Aorta (tissue), 5 donors: Measurements from ENCODE around the gene AK8. TPM values are rescaled to one million over a fixed set of nuclear protein-coding genes. Genes with fewer than 3 reads are reported as not detected.

Experiments used
- ATAC-seq: fragments of 200-7000 bp; cut with Tn5 transposase; one replicate; pipeline ENCODE4 v1.9.1; 2022; ENCODE audit warnings: moderate library complexity; ENCODE audit not compliant: low FRiP score
- DNase-seq, 2 donors: peaks; one replicate each; pipeline ENCODE4 v3.0.0-alpha.2; 2020
- H3K27ac ChIP-seq, 2 donors: one replicate each; pipeline ENCODE4 v1.5.1; 2013; ENCODE audit warnings: low read length in 2 of 2, mild to moderate bottlenecking in 2 of 2, moderate library complexity in 2 of 2, control low read depth in 1 of 2, inconsistent platforms in 1 of 2, low read depth in 1 of 2
- H3K27me3 ChIP-seq, 2 donors: one replicate each; pipeline ENCODE4 v1.6.1; 2013; ENCODE audit warnings: control low read depth in 1 of 2, low read length in 1 of 2, mild to moderate bottlenecking in 1 of 2, moderate library complexity in 1 of 2; ENCODE audit not compliant: insufficient read depth in 2 of 2, control insufficient read depth in 1 of 2
- H3K36me3 ChIP-seq, 2 donors: one replicate each; pipeline ENCODE4 v1.6.1; 2013; ENCODE audit warnings: control low read depth in 1 of 2, low read length in 1 of 2, mild to moderate bottlenecking in 1 of 2; ENCODE audit not compliant: insufficient read depth in 2 of 2, control insufficient read depth in 1 of 2
- H3K4me1 ChIP-seq, 2 donors: one replicate each; pipeline ENCODE4 v1.6.1; 2013; ENCODE audit warnings: low read length in 2 of 2, control low read depth in 1 of 2, mild to moderate bottlenecking in 1 of 2, moderate library complexity in 1 of 2; ENCODE audit not compliant: insufficient read depth in 2 of 2, control insufficient read depth in 1 of 2
- H3K4me3 ChIP-seq, 2 donors: one replicate each; pipeline ENCODE4 v1.5.1; 2013; ENCODE audit warnings: low read length in 2 of 2, control low read depth in 1 of 2, mild to moderate bottlenecking in 1 of 2
- H3K9me3 ChIP-seq: one replicate; pipeline ENCODE4 v1.6.1; 2013; ENCODE audit warnings: mild to moderate bottlenecking, low read length; ENCODE audit not compliant: control insufficient read depth
- WGBS, 2 donors: extraction: QIAGEN DNeasy Blood & Tissue Kit; methylation state at CpG; one replicate each; pipeline ENCODE4 v1.1.7; 2013; 5-methylcytosine and 5-hydroxymethylcytosine counted together
- intact Hi-C, 2 donors: fragments of 100-400 bp; cut with DNase I; formaldehyde crosslinking; loops; one replicate each; pipeline versions ENCODE4 v1.14.2 to v1.15.0; 2022
- polyA plus RNA-seq, 2 donors: library from polyadenylated mRNA; stranded (reverse); fragments of 200-250 nt; gene quantifications; one replicate each; pipeline ENCODE4 v1.2.3, GENCODE V29; 2013
- total RNA-seq, 2 donors: library from RNA; stranded (reverse); fragmentation: NEBNext Ultra II Directional; extraction: Animal tissue kit (Norgen Biotek cat#: 25700); gene quantifications; one replicate each; pipeline ENCODE4 v1.2.1, GENCODE V29; 2021
- donor health status: healthy with polysubstance abuse.
- donor health status: Bipolar disorder and iron deficiency.
- donor health status: DM: no; HTN: no; CAD: no.
- donor health status: DM: no; HTN: no; CAD: no.
- donor health status: DM: yes; HTN: yes; CAD: no.

Gene AK8
- total and polyA plus RNA-seq, 4 donors, result 0.38 to 0.72 (median 0.71) TPM; not detected in 1

- H3K4me3 ChIP-seq, result no peak overlapping the region
- no peak overlapping the region for H3K27ac ChIP-seq
- no peaks in the 10 kb centered on the region for H3K9me3 ChIP-seq
- no peaks in the 10 kb centered on the region for H3K36me3 ChIP-seq
- 65 to 68% methylated on average over 13 of the region's 13 CpGs for WGBS, 2 donors
- intact Hi-C loops, result no loop called here
- DNase-seq (peak in 1 of 2 donors; percentile 52), ATAC-seq (no peak)
- no peaks in the 10 kb centered on the region for H3K4me1 ChIP-seq
- H3K27me3 ChIP-seq, result no peaks in the 10 kb centered on the region
These were observed 37.1 kb downstream of the AK8 start for GRCh38 chr9:132840980-132841379.

DNA sequence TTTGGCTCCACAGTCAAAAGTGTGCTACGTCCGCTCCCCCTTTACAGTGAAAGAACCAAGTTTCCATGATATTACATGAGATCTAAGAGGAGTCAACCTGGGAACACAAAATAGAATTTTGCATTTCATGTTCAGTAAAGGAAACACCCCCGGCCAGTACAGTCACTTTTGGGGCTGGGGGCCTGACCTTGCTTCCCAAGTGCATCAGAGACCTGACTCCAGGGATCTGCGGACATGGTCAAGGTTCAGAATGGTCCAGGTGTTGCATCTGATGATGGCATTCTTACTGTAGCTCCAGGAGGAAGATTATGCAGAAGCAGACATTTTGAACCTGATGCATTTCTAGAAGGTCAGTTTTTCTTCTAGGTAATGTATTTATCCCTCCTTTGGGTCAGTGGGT lies 39.8 kb downstream of the AK8 start:
- ATAC-seq, result no peak
- intact Hi-C loops, result no loop called here
- Histone ChIP-seq H3K4me1 (no peaks in the 10 kb centered on the region), H3K27ac (no peak overlapping the region), H3K36me3 (no peaks in the 10 kb centered on the region), H3K4me3 (no peak overlapping the region), H3K9me3 (no peaks in the 10 kb centered on the region), H3K27me3 (no peaks in the 10 kb centered on the region)
- DNase-seq, result peak in 1 of 2 donors; percentile 44
- 81 to 82% methylated on average over 4 of the region's 4 CpGs for WGBS, 2 donors

GRCh38 chr9:132837501-132838286 lies 40.4 kb downstream of the AK8 start:
- ATAC-seq (no peak), DNase-seq (peak in 1 of 2 donors; percentile 45)
- Histone ChIP-seq H3K27me3 (no peaks in the 10 kb centered on the region), H3K9me3 (no peaks in the 10 kb centered on the region), H3K27ac (no peak overlapping the region), H3K4me3 (no peak overlapping the region), H3K36me3 (no peaks in the 10 kb centered on the region), H3K4me1 (no peaks in the 10 kb centered on the region)
- intact Hi-C loops, result no loop called here
- 76 to 79% methylated on average over 16 of the region's 16 CpGs for WGBS, 2 donors

DNA sequence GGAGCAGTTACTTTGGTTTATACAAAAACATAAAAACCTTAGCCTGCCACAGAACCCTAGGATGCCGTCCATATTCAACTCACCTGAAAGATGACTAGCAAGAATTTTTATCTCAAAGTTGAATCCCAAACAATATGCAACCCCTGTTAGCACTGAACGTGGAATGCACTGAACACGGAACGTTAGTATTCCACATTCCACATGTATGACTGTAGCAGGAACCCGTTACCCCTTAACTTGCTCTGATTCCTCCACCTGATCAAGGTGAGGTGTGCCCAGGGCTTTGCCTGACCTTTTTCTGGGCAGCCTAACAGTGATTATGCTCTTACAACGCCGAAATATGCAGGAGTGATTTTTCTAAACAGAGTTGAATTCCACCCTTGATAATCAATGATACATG lies 43.7 kb downstream of the AK8 start:
- Histone ChIP-seq H3K36me3 (no peaks in the 10 kb centered on the region), H3K4me1 (no peaks in the 10 kb centered on the region), H3K27me3 (no peaks in the 10 kb centered on the region), H3K27ac (no peak overlapping the region), H3K9me3 (no peaks in the 10 kb centered on the region), H3K4me3 (no peak overlapping the region)
- WGBS, 2 donors, result 75 to 82% methylated on average over 7 of the region's 7 CpGs
- DNase-seq, result peak in 1 of 2 donors; percentile 11
- ATAC-seq, result no peak
- intact Hi-C loops, result no loop called here

DNA sequence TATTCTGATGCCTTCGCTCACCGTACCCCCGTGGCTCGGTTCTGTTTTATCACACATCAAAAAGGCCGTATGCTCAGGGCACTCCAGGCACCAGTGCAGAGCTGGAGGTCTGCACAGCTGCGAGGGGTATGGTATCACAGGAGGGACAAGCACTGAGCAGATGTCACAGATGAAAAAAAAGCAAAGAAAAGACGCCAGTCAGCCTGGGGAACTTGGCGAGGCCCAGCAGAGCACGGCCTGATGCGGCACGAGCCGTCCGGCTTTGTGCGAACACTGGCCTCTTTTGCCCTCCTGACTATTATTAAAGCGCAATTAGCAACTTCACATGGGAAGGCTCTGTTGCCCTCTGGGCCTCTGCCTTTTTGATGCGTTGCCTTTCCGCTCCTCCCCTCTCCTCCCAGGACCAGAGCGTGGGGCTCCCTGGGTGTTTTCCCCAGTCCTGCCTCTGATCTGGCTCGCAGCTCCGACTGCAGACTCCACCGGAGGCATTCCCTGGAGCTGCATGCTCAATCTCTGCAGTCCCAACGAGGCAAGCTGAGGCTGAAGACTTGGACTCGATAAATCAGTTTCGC lies 44.4 kb downstream of the AK8 start:
- ATAC-seq, result no peak
- WGBS, 2 donors, result 47 to 49% methylated on average over 24 of the region's 24 CpGs
- Histone ChIP-seq H3K36me3 (no peaks in the 10 kb centered on the region), H3K4me3 (no peak overlapping the region), H3K9me3 (no peaks in the 10 kb centered on the region), H3K27me3 (no peaks in the 10 kb centered on the region), H3K4me1 (no peaks in the 10 kb centered on the region), H3K27ac (no peak overlapping the region)
- DNase-seq, result peak in 1 of 2 donors; percentile 22
- intact Hi-C loops, result no loop called here

- no peaks in the 10 kb centered on the region for H3K27me3 ChIP-seq
- no peak overlapping the region for H3K4me3 ChIP-seq
- no peaks in the 10 kb centered on the region for H3K36me3 ChIP-seq
- DNase-seq, result peak in 1 of 2 donors; percentile 6
- WGBS, 2 donors, result 43 to 49% methylated on average over 9 of the region's 9 CpGs
- no peak overlapping the region for H3K27ac ChIP-seq
- intact Hi-C loops, result no loop called here
- ATAC-seq, result no peak
- H3K4me1 ChIP-seq, result no peaks in the 10 kb centered on the region
- no peaks in the 10 kb centered on the region for H3K9me3 ChIP-seq
These were observed 45.8 kb downstream of the AK8 start for GRCh38 chr9:132832171-132832881.

- Histone ChIP-seq H3K27ac (no peak overlapping the region), H3K4me3 (no peak overlapping the region), H3K4me1 (no peaks in the 10 kb centered on the region), H3K36me3 (no peaks in the 10 kb centered on the region), H3K9me3 (no peaks in the 10 kb centered on the region), H3K27me3 (no peaks in the 10 kb centered on the region)
- WGBS, 2 donors, result 79 to 82% methylated on average over 16 of the region's 16 CpGs
- DNase-seq, result peak in 1 of 2 donors; percentile 46
- ATAC-seq, result no peak
- intact Hi-C loops, result no loop called here
These were observed 49.8 kb downstream of the AK8 start for GRCh38 chr9:132828201-132828770.

- 92 to 94% methylated on average over 5 of the region's 5 CpGs for WGBS, 2 donors
- no peaks in the 10 kb centered on the region for H3K27me3 ChIP-seq
- no peak overlapping the region for H3K27ac ChIP-seq
- H3K9me3 ChIP-seq, result no peaks in the 10 kb centered on the region
- no peaks in the 10 kb centered on the region for H3K36me3 ChIP-seq
- no peaks in the 10 kb centered on the region for H3K4me1 ChIP-seq
- DNase-seq (peak in 1 of 2 donors; percentile 37), ATAC-seq (no peak)
- no peak overlapping the region for H3K4me3 ChIP-seq
- intact Hi-C loops, result no loop called here
These were observed 50.7 kb downstream of the AK8 start for GRCh38 chr9:132827366-132827765.
